Stimulated activated CD4-positive, alpha-beta T cell treated with anti-CD3 and anti-CD28 coated beads, Interleukin-2, amount 100 ng/mL, for 4 hours (primary cell): Measurements from ENCODE around the gene UGT3A2.

ENCODE experiments used
- DNase-seq: peaks from one replicate; pipeline ENCODE4 v3.0.0-alpha.2; 2020; ENCODE audit warnings: low read depth

The UGT3A2 gene

DNA sequence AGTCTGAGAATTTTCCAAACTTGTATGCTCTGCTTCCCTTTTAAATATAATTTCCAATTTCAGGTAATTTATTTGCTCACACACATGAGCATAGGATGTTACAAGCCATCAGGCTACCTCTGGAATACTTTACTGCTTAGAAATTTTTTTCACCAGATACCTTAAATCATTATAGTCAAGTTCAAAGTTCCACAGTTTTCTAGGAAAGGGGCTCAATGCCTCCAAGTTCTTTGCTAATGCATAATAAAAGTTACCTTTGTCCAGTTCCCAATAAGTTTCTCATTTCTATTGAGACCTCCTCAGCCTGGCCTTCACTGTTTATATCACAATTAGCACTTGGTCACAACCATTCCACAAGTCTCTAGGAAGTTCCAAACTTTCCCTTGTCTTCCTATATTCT, 59.3 kb downstream of the UGT3A2 start:
- DNase-seq = no peak

DNA sequence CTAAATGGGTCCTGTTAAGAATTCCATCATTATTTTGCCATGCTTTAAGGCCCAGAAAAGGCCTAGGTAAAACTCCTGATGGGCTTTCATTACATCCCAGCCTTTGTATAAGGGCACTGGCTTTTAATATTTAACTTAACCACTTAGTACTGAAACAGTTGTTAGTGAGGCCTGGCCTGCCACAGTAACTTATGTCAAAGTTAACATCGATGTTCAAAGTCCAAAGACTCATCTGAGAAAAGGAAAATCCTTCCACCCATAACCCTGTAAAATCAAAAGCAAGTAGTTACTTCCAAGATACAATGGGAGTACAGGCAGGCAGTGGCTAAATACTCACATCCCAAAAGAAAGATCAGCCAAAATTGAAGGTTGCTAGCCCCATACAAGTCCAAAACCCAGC, 60.5 kb downstream of the UGT3A2 start:
- no peak for DNase-seq

DNA sequence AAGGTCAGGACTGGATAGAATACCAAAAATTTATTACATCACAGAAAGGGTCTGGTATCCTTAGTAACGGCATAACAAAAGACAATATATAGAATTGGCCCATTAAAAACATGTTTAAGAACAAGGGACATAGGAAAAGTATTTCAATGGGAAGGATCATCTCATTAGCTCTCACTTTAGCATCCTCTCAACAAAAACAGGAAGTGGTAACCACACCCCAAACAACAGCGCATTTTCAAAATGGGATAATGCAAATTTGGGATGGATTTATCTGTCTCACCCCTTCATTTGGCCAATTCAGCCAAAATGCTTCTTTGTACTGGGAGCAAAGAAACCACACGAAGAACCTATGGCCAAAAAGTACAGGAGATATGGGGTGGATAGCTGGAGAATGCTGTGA, 65.7 kb downstream of the UGT3A2 start:
- DNase-seq = no peak

DNA sequence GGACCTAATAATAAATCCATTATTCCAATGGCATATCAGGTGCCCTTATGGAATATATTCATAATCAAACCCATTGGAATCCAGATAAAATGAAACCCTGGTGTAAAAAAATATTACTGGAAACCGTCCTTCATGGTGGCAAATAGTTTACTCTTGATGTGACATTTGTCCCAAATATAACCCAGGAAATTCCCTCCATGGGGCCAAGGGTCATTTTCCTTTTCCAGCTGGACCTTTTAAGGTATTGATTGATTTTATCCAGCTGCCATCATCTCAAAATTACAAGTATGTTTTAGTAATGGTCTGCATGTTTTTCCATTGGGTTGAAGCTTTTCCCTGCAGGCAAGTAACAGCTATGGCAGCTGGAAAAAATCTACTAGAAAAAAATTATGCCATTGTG, 67.1 kb downstream of the UGT3A2 start:
- no peak for DNase-seq

DNA sequence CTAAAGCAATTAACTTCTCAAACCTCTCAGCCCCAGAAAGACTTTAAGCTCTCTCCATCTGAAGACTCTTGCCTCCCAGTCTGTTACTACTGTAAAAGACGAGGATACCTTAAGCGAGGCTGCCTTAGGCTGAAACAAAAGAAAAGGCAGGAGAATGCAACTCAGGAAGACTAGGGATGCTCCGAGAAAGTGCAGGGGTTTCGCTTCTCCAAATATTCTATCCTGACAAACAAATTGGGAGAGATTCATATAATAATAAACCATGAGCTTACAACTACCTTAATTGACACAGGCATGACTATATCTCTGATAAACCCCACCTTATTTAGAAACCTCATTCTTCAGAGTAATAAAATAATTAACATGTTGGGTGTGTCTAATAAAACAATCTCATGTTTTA, 70.6 kb downstream of the UGT3A2 start:
- no peak for DNase-seq

DNA sequence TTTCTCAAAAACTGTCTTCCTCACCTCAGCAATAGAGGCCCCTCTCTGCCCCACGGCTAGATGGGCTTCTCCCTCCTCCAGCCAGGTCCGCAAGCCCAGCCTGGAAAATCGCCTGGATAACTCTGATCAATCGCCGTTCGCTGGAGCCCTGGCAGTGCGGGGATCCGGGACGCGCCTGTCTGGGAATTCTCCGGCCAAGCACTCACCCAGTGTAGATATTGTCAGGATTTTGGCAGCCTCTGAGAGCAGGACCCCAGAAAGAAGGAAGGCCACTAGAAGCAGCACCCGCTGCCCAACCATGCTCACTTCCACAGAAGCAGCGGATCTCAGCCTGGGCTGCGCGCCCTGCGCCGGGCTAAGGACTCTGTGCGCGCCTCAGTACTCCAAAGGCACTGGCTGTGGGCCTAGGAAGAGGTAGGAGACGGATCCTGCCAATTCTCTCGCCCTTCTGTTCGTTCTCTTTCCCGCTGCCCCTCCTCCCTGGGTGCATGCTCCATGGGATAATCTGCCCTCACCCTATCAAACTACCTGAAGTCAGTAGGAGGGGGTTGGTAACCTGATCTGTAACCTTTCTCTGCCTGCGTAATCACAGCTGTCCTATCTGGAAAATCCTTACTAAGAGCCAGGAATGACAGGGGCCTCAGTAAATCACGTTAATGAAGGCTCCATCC, 75.6 kb downstream of the UGT3A2 start, which contains the start of gene UGT3A1:
Gene UGT3A1 (minus strand): TSS at position 450 of the 671 bp plus-strand sequence. CDS start 150 bp downstream, at position 300.
- DNase-seq = no peak

DNA sequence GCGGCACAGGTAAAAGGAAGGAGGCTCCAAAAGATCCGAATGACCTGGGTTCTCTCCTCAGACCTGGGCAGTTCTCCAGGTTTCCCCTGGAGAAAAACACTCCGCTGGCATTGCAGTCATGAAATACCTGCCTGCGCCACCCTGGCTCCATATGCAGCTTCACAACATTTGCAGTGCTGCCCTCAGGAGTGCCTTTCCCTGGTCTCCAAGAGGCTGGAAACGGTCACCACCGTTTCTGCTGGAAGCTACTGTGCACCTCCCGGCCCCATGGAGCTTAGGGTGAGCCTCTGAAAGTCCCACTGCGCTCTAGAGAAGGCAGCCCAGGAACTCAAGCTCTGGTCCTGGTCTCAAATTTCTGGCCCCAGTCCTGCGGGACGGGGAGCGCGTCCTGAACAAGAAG, 76.2 kb downstream of the UGT3A2 start:
- DNase-seq = no peak

DNA sequence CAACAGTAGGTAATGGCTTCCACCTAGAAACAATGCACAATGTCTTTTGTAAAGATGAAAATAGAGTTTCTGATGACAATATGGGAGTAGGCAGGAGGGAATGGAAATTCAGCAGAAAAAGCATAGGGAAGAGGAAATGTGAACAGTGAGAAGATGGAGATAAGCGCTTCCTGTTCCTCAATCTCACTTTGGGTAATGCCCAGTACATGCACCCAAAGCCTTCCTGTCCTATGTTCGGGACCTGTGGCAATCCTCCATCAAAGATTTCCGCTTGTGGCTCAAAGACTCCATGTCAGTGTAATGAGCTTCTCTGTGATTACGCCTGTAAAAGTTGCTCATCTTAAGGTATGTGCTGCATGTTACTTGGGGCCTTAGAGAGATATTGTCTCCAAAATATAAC, 78.2 kb downstream of the UGT3A2 start:
- no peak for DNase-seq

DNA sequence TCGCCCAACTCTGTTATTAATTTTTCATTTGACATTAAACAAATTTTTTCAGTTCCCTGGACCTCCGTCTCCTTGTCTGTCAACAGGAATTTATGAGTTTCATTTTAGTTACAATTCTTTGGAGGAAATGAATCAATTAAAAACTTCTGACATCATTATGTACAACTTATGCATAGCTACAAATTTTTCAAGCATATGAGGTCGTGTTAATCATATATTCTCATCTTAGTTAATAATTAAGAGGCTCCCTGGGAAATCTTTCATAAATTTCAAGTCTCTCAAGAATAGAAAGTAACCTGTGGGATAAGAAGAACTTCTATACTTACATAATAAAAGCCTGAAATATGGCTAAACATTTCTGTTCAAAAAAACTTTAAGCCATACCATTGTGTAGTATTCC, 78.9 kb downstream of the UGT3A2 start:
- no peak for DNase-seq
